HG03571 (cell line): ENCODE data around the gene UACA.
"Not testable (repeated sequence)": the region's sequence is repeated elsewhere in the genome, so short reads cannot be mapped to it uniquely, and the experiment has no call there.

Experiments used
- ATAC-seq: cut with Tn5 transposase; IDR thresholded peaks from one replicate; pipeline ENCODE4 v1.9.1; 2021; ENCODE audit not compliant: unreplicated experiment

The UACA gene

GRCh38 chr15:70665599-70665998, 97.8 kb downstream of the UACA start:
- ATAC-seq: no peak

- ATAC-seq: no peak
Observed at GRCh38 chr15:70664494-70664893, 98.9 kb downstream of the UACA start.

DNA sequence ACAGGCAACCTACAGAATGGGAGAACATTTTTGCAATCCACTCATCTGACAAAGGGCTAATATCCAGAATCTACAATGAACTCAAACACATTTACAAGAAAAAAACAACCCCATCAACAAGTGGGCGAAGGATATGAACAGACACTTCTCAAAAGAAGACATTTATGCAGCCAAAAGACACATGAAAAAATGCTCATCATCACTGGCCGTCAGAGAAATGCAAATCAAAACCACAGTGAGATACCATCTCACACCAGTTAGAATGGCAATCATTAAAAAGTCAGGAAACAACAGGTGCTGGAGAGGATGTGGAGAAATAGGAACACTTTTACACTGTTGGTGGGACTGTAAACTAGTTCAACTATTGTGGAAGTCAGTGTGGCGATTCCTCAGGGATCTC, 100.3 kb downstream of the UACA start:
- ATAC-seq: not testable (repeated sequence)

DNA sequence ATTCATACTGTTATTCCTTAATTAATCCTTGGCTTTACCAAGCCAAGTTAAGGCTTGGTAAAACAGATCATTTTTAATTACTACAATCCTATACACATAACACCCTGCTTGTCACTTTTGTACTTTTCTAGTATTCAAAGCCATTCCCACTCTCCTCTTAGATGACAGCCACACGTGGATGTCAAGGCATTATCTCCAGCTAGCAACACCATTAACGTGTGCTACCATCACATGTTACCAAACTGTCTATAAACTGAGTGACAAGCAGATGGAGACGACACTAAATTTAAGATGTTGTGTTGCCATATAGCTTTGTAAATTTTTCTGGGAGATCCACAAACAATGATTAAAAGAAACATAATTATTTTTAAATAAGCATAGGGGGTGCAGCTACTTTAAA, 103.7 kb downstream of the UACA start:
- no peak for ATAC-seq

GRCh38 chr15:70658641-70659040, 104.7 kb downstream of the UACA start:
- ATAC-seq: no peak

- ATAC-seq: no peak
Observed at GRCh38 chr15:70653426-70653825, 109.9 kb downstream of the UACA start.

DNA sequence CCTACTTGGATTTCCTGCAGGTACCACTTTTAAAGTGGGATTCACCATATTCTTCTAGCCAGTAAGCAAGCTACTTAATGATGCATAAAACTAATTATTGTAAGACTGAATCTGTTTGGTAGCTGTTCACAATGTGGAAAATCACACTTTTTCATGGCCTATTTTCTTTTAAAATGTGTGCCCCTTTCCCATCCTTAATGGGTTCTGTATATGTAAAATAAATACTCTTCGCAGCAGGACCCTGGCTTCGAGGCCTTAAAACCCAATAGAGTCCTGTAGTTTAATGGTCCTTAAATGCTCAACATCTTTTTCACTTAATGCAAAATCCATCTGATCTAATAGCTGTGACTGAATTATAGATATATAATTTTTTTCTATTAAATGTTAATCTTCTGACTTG, 111.0 kb downstream of the UACA start:
- ATAC-seq: no peak

- no peak for ATAC-seq
Observed at GRCh38 chr15:70651303-70651845, 112.0 kb downstream of the UACA start.

DNA sequence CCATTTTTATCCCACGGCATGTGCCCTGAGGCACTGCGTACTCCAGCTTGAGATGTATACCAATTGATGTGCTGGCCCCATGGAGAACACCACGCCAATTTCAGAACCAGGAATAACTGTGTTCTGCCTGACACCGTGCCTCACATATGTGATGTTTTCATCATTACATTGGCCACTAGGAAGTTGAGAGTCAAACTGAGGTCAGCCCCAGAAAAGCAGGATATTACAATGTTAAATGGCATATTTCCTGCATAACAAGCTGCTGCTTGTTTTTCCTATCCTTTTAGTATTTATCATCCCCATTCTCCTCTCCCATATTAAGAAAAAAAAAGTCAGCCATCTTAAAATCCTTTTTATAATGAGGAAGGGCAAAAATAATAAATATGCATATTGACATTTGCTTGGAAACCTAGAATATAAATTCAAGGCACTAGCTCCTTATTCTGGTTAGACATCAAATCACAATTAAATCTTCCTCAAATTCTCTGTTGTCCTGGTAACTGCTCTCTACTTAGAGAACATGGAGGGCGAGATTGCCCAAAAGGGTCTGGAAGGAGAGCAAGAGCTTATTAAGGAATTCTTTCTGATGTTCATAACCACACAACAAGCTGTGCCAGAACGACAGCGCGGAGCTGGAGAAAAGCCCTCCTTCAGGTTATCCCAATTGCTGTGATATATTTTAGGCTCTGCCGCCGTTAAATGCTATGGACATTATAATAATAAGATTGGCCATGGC, 112.6 kb downstream of the UACA start:
- no peak for ATAC-seq

DNA sequence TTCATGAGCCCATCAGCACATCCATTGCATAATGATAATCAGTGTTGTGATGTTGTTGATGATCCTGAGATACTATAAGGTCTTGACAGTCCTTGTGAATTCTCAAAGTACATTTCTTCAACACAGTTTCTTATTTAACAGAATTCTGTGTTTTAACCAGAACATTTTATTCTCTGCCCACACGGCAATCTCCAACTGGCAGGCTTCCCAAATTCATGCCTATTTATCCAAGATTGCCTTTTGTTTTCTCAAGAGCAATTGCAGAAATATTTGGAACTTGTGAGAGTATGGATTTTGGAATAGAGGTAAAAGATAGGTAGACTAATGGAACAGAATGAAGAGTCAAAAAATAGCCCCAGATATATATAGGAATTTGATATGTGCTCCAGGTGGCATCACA, 116.0 kb downstream of the UACA start:
- no peak for ATAC-seq

GRCh38 chr15:70646169-70646568, 117.2 kb downstream of the UACA start:
- no peak for ATAC-seq

- no peak for ATAC-seq
Observed at GRCh38 chr15:70643783-70644125, 119.6 kb downstream of the UACA start.

DNA sequence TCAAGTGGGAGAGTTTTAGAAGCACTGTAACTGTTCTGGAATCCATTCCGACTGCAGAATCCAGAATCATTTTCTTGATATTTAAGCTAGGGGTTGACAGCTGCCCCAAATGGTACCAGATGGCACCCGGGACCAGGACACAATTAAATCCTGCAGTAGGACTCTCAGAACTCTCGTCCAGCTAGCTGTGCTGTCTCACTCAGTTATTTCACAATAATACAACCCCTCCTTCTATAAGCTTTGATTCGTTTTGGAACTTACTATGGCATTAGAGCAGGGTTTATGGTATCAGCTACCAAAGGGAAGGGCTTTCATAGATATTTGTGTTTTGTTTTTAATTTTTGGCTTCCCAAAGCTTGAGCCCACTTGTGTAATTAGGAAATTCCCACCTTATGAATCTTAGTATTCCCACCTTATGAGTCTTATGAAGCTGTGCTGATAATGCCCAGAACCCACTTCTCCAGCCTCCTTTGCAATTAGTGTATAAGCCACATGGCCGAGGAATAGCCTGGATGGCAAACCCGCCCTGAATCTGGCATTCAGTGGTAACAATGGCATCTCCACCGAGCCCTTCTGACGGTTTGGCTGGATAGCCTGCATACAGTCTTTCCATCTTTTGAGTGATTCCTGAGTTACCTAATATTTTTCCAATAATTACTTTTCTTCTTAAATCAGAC, 120.1 kb downstream of the UACA start:
- no peak for ATAC-seq

DNA sequence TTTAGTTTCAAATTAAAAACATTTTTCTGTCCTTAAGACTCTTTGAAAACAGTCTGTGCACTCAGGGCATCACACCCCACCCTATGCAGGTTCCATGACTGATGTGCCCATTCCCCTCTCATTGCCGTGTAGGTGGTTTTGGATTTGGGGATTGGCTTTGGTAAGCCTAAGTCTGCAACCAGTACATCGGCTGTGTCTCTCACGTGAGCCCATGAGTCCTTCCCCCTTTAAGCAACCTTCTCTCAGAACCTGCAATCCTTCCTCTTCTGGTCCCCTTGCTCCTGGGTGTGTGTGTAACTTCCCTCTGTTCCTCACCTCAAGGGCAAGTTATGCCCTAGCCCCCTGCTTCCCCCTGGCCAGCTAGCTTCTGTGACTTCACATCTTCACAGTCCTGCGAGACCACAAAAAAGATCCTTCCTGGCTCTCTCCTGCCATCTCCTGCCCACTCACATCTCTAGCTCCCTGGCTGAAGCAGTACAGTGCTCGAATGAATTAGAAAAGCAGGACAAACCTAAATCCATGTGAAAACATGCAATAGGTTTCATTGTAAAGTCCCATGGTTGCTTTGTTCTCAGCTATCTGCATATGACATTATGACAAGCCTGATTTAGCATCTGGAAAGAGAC, 126.7 kb downstream of the UACA start:
- no peak for ATAC-seq

DNA sequence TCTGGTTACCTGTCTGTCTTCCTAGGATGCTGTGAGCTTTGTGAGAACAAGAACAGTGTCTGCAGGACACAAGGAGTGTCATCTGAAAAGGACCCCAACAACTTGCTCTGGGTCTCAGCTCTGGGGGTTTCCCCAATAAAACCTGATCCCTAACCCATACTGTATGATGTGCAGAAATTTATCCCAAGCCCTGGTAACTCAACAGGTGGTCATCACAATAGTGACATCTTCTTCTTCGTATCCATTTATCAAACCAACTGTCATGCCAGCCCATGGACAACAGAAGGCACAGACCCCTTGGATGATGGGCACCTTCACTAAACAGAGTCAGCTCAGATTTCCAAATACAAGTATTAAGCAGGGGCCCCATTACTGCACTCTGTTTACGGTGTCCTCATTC, 127.5 kb downstream of the UACA start:
- ATAC-seq: no peak

DNA sequence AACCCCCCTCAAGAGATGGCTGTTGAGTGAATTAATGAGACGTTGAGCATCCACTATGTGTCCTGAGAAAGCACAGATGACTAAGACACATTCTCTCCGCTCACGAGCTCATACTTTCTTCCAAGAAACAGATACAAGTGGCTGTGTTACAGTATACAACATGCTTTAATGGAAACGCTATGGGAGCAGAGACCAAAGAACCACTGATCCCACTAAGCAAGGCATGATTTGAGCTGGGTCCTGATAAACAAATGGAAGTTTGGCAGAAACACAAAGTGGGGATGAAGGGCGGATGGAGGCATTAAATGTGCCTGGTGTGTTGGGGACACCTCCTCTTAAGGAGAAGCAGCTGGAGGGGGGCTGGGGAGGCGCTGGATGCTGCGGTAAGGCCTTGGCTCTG, 129.4 kb downstream of the UACA start:
- ATAC-seq: no peak

GRCh38 chr15:70633103-70633831, 130.1 kb downstream of the UACA start:
- ATAC-seq: no peak

DNA sequence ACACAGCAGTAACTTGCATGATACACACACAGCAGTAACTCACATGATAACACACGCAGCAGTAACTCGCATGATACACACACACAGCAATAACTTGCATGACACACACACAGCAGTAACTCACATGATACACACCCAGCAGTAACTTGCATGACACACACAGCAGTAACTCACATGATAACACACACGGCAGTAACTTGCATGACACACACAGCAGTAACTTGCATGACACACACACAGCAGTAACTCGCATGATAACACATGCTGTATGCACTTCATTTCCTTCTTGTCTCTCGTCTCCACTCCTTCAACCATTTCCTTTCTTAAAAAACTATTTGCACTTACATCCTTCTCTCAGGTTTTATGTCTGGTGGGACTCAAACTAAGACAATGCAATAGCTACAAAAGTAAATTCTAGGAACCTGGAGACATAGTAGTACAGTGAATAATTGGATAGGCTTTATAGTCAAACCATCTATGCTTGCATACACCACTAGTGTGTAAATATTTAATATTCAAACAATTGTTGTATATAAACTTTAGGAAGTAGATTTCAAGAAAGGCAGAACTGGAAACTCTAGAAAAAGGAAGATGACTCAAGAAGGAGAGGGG, 130.8 kb downstream of the UACA start:
- ATAC-seq: no peak

- ATAC-seq: no peak
Observed at GRCh38 chr15:70632079-70632478, 131.3 kb downstream of the UACA start.

GRCh38 chr15:70629735-70630273, 133.6 kb downstream of the UACA start:
- ATAC-seq: no peak

DNA sequence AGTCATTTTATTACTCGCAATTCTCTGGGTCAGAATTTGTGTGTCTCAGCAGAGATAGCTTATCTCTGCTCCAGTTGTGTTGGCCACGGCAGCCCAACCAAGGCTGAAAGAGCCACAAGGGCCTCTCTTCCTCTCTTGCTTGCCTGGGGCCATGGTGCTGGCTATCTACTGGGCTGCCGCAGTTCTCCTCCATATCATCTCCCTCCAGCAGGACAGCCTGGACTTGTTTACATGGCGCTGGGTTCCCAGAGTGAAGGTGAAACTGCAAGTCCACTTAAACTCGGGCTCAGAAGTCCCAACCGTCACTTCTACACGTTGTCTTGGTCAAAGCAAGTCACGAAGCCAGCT, 134.8 kb downstream of the UACA start:
- ATAC-seq: no peak
